Endodermal cell (in vitro differentiated cells): ENCODE data around the gene PCSK6. TPM values are rescaled to one million over a fixed set of nuclear protein-coding genes. Genes with fewer than 3 reads are reported as not detected.
"Not testable (repeated sequence)": the region's sequence is repeated elsewhere in the genome, so short reads cannot be mapped to it uniquely, and the experiment has no call there.

Experiments used
- DNase-seq: peaks from one replicate; pipeline ENCODE4 v3.0.0-alpha.2; 2017
- H3K27ac ChIP-seq: 2 replicates; pipeline ENCODE4 v1.5.1; 2013; ENCODE audit warnings: mild to moderate bottlenecking, low read depth, low read length, moderate library complexity
- H3K27me3 ChIP-seq: 2 replicates; pipeline ENCODE4 v1.6.1; 2013; ENCODE audit warnings: mild to moderate bottlenecking, low read length, moderate library complexity; ENCODE audit not compliant: insufficient read depth, control insufficient read depth, poor library complexity, severe bottlenecking
- H3K36me3 ChIP-seq: 2 replicates; pipeline ENCODE4 v1.7.0; 2013; ENCODE audit warnings: mild to moderate bottlenecking, low read length, moderate library complexity; ENCODE audit not compliant: control insufficient read depth, insufficient read depth
- H3K4me1 ChIP-seq: one replicate; pipeline ENCODE4 v1.7.0; 2013; ENCODE audit warnings: low read length; ENCODE audit not compliant: control insufficient read depth, insufficient read depth
- H3K4me3 ChIP-seq: 2 replicates; pipeline ENCODE4 v1.5.1; 2013; ENCODE audit warnings: mild to moderate bottlenecking, low read length, moderate library complexity
- H3K9ac ChIP-seq: 2 replicates; pipeline ENCODE4 v1.6.1; 2013; ENCODE audit warnings: mild to moderate bottlenecking, low read length, moderate library complexity; ENCODE audit not compliant: poor library complexity, severe bottlenecking; ENCODE audit errors: extremely low read depth
- H3K9me3 ChIP-seq: 2 replicates; pipeline ENCODE4 v1.6.1; 2013; ENCODE audit warnings: mild to moderate bottlenecking, low read length, moderate library complexity; ENCODE audit not compliant: control insufficient read depth
- H3K27ac Mint-ChIP-seq: 2 replicates; pipeline ENCODE4 v1.8.0; 2020; ENCODE audit warnings: mixed read lengths
- H3K27me3 Mint-ChIP-seq: 2 replicates; pipeline ENCODE4 v1.8.0; 2021; ENCODE audit warnings: mild to moderate bottlenecking, mixed read lengths; ENCODE audit not compliant: insufficient read depth
- H3K36me3 Mint-ChIP-seq: 2 replicates; pipeline ENCODE4 v1.8.0; 2020; ENCODE audit warnings: low read depth, mixed read lengths
- H3K4me1 Mint-ChIP-seq: 2 replicates; pipeline ENCODE4 v1.8.0; 2020; ENCODE audit warnings: mixed read lengths
- H3K4me3 Mint-ChIP-seq: 2 replicates; pipeline ENCODE4 v1.8.0; 2020; ENCODE audit warnings: mild to moderate bottlenecking, moderate library complexity, mixed read lengths
- H3K9me3 Mint-ChIP-seq: 2 replicates; pipeline ENCODE4 v1.8.0; 2020; ENCODE audit warnings: mild to moderate bottlenecking, mixed read lengths
- CTCF ChIP-seq: fragments of 200-600 bp; sonication (generic); conservative IDR thresholded peaks from 2 replicates; pipeline ENCODE4 v1.5.0; 2021; ENCODE audit warnings: antibody characterized with exemption, mild to moderate bottlenecking
- WGBS, 2 experiments: methylation state at CpG; one replicate each; pipeline versions ENCODE4 v1.1.5 to v1.1.7; 2013; ENCODE audit warnings: missing lambda C conversion rate in 2 of 2, mixed read lengths in 1 of 2; ENCODE audit not compliant: insufficient coverage in 1 of 2, insufficient read length in 1 of 2; 5-methylcytosine and 5-hydroxymethylcytosine counted together
- total RNA-seq, 2 donors: library from RNA; stranded (reverse); fragmentation: NEBNext Ultra II Directional in 1 of 2; extraction: Animal tissue kit (Norgen Biotek cat#: 25700) in 1 of 2; gene quantifications; 2 replicates in 1 of 2; 3 replicates in 1 of 2; pipeline ENCODE4 v1.2.1, GENCODE V29; 2021

PCSK6 gene
- total RNA-seq, 2 donors from 2014 or later = 6.6 to 9.8 TPM

GRCh38 chr15:101378171-101378755 lies 111.2 kb downstream of the PCSK6 start:
- no peaks in the 10 kb centered on the region for H3K9me3 ChIP-seq
- no peak for DNase-seq
- TF ChIP-seq CTCF = no peak
- no peaks in the 10 kb centered on the region for H3K36me3 ChIP-seq
- Mint-ChIP-seq H3K27ac (no peak overlapping the region), H3K4me3 (no peak overlapping the region), H3K36me3 (no peaks in the 10 kb centered on the region), H3K27me3 (no peaks in the 10 kb centered on the region), H3K4me1 (peaks cover 17% of the 10 kb centered on the region), H3K9me3 (no peaks in the 10 kb centered on the region)
- H3K27me3 ChIP-seq = no peaks in the 10 kb centered on the region
- 86 to 91% methylated on average over 10 of the region's 10 CpGs for WGBS, 2 experiments
- no peak overlapping the region for H3K27ac ChIP-seq
- H3K9ac ChIP-seq = no peak overlapping the region
- no peak overlapping the region for H3K4me3 ChIP-seq
- peaks cover 16% of the 10 kb centered on the region for H3K4me1 ChIP-seq

GRCh38 chr15:101376615-101377395 lies 112.7 kb downstream of the PCSK6 start:
- H3K9me3 Mint-ChIP-seq = no peaks in the 10 kb centered on the region

GRCh38 chr15:101375006-101375405 lies 114.5 kb downstream of the PCSK6 start:
- not testable (repeated sequence) for H3K27ac ChIP-seq, DNase-seq, H3K9me3 Mint-ChIP-seq, H3K4me3 Mint-ChIP-seq, H3K27ac Mint-ChIP-seq, H3K9ac ChIP-seq, H3K36me3 ChIP-seq, H3K4me3 ChIP-seq, H3K27me3 Mint-ChIP-seq, H3K9me3 ChIP-seq, H3K36me3 Mint-ChIP-seq, H3K27me3 ChIP-seq
- peaks cover 23% of the 10 kb centered on the region for H3K4me1 Mint-ChIP-seq
- WGBS, 2 experiments = 88% methylated on average over 10 to 15 of the region's 15 CpGs
- peaks cover 11% of the 10 kb centered on the region for H3K4me1 ChIP-seq

More at GRCh38 chr15:101376615-101377395, 112.7 kb downstream of the PCSK6 start:
- Histone ChIP-seq H3K4me1 (peaks cover 16% of the 10 kb centered on the region), H3K4me3 (no peak overlapping the region), H3K36me3 (no peaks in the 10 kb centered on the region), H3K9me3 (no peaks in the 10 kb centered on the region), H3K27ac (no peak overlapping the region), H3K27me3 (no peaks in the 10 kb centered on the region), H3K9ac (no peak overlapping the region)
- TF ChIP-seq CTCF = no peak
- Mint-ChIP-seq H3K27me3 (peaks cover 2% of the 10 kb centered on the region), H3K36me3 (no peaks in the 10 kb centered on the region), H3K27ac (no peak overlapping the region), H3K4me3 (no peak overlapping the region), H3K4me1 (peaks cover 27% of the 10 kb centered on the region)
- WGBS, 2 experiments = 91 to 100% methylated on average over 7 to 14 of the region's 14 CpGs
- no peak for DNase-seq
